Peyer's patch (tissue), 4 donors: ENCODE data around the gene IL1RAPL1.

Source experiments
- POLR2A ChIP-seq, 2 donors: fragments of 450-650 bp; IDR thresholded peaks; one replicate each; pipeline ENCODE4 v1.5.1; 2017; ENCODE audit warnings: antibody characterized with exemption in 2 of 2, mild to moderate bottlenecking in 2 of 2, moderate library complexity in 2 of 2
- TF ChIP-seq, protein P1 (sequence below), 6 experiments: fragments of 450-650 bp in 4 of 6; fragments of 200-600 bp in 2 of 6; sonication (generic) in 1 of 6; IDR thresholded peaks; one replicate each; pipeline ENCODE4 v1.5.1; 2017 to 2019; ENCODE audit warnings: antibody characterized with exemption in 6 of 6, mild to moderate bottlenecking in 3 of 6, moderate library complexity in 1 of 6

DNA sequence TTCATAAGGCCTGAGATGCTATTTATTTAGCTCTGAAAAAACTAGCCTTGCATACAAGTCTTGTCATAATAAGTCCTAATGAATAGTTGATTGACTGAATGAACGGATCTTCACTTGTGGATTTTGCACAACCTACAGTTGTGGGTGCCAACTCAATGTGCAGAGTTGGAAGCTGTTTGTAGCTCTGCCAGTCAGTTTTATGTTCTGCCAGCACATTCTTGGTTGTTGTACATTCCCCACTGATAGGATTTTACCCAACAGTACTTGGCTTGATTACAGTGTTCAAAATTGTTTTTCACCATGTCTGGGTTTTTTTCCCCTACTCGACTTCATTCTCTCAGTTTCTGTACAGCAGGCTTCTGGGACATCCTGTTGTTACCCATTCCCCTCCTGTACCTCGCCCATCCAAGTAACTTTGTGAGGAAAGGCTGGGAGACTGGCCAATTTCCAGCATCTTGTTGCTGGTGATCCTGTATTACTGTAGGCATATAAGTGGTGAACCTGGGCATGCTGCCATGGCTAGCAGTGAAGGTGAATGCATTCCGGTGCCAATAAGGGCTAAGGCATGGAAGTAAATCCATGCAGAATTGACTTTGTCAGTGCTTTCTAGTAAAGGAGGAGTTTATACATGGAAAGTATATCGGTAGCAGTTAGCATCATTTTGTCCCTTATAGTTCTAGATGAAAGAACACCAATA is 22.8 kb downstream of the IL1RAPL1 start:
- TF ChIP-seq POLR2A (IDR thresholded peaks at IDR 0.05): no peak
- TF ChIP-seq, protein P1, sequence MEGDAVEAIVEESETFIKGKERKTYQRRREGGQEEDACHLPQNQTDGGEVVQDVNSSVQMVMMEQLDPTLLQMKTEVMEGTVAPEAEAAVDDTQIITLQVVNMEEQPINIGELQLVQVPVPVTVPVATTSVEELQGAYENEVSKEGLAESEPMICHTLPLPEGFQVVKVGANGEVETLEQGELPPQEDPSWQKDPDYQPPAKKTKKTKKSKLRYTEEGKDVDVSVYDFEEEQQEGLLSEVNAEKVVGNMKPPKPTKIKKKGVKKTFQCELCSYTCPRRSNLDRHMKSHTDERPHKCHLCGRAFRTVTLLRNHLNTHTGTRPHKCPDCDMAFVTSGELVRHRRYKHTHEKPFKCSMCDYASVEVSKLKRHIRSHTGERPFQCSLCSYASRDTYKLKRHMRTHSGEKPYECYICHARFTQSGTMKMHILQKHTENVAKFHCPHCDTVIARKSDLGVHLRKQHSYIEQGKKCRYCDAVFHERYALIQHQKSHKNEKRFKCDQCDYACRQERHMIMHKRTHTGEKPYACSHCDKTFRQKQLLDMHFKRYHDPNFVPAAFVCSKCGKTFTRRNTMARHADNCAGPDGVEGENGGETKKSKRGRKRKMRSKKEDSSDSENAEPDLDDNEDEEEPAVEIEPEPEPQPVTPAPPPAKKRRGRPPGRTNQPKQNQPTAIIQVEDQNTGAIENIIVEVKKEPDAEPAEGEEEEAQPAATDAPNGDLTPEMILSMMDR (IDR thresholded peaks at IDR 0.05): no peak
